ENCODE measurements around the gene PPP2R1B. TPM values are rescaled to one million over a fixed set of nuclear protein-coding genes. Genes with fewer than 3 reads are reported as not detected.

The PPP2R1B gene
- polyA plus RNA-seq, 2 of the 4 experiments (the other 2 are of a cell fraction) = 18.6 to 24.7 TPM

- TF ChIP-seq ELK1 (IDR thresholded peaks at IDR 0.05; ENCODE audit: low read depth, low read length) = no peak
- no peak for TF ChIP-seq KDM5A (IDR thresholded peaks at IDR 0.05)
- no peak for TF ChIP-seq HOXB13 (CRISPR knock-in tag; IDR thresholded peaks at IDR 0.05; ENCODE audit: low read depth)
- no peak for TF ChIP-seq MYC (IDR thresholded peaks at IDR 0.05; ENCODE audit: borderline replicate concordance, low read length)
- no peak for TF ChIP-seq TP53 (CRISPR knock-in tag; IDR thresholded peaks at IDR 0.05)
- no peak for TF ChIP-seq CHD4 (IDR thresholded peaks at IDR 0.05; ENCODE audit: borderline replicate concordance)
- TF ChIP-seq NFE2L2 (conservative IDR thresholded peaks at IDR 0.05; ENCODE audit: low read length) = no peak
- TF ChIP-seq CBX2 (IDR thresholded peaks at IDR 0.05; ENCODE audit: borderline replicate concordance, low read depth) = no peak
- no peak for TF ChIP-seq ATOH8 (CRISPR knock-in tag; IDR thresholded peaks at IDR 0.05; ENCODE audit: low read depth)
- FAIRE-seq (no peak), ATAC-seq (no peak), DNase-seq (ENCODE audit: low read depth in 1 of 2, low spot score in 1 of 2) (no peak)
- H3K4me1 ChIP-seq = peaks cover 9% of the 10 kb centered on the region; the same call in 2 of the 3 replicates
- ChIA-PET POLR2A (no interaction called here), CTCF (interaction anchor here (0.6 kb wide), 1 partner anchor 28 kb away, joined by 3 read pairs; no protein-coding TSS in a partner anchor)
- H3K27ac ChIP-seq = no peak overlapping the region
- H3K9me3 ChIP-seq = no peaks in the 10 kb centered on the region
- no peak overlapping the region for H3K4me2 ChIP-seq
- H3K4me3 ChIP-seq = no peak overlapping the region
- 87% methylated on average over 5 of the region's 5 CpGs for WGBS (ENCODE audit: missing lambda C conversion rate)
Observed at GRCh38 chr11:111702623-111703022, 63.6 kb downstream of the PPP2R1B start.

- no peak overlapping the region for H3K4me3 ChIP-seq
- no peak overlapping the region for H3K27ac ChIP-seq
- ChIA-PET CTCF (interaction anchor here (1.0 kb wide), 1 partner anchor 77 kb away, joined by 4 read pairs; no protein-coding TSS in a partner anchor), POLR2A (no interaction called here)
- no peaks in the 10 kb centered on the region for H3K9me3 ChIP-seq
- no peak overlapping the region for H3K4me2 ChIP-seq
- ATAC-seq (no peak), FAIRE-seq (no peak), DNase-seq (ENCODE audit: low read depth in 1 of 2, low spot score in 1 of 2) (no peak)
- 92% methylated on average over 1 of the region's 1 CpG for WGBS (ENCODE audit: missing lambda C conversion rate)
- TF ChIP-seq ELK1 (IDR thresholded peaks at IDR 0.05; ENCODE audit: low read depth, low read length) = no peak
- TF ChIP-seq JUN (IDR thresholded peaks at IDR 0.05) = no peak
- TF ChIP-seq KDM5A (IDR thresholded peaks at IDR 0.05) = no peak
- TF ChIP-seq FOSL2 (IDR thresholded peaks at IDR 0.05) = no peak
- TF ChIP-seq FOSL2 (CRISPR knock-in tag; IDR thresholded peaks at IDR 0.05) = no peak
- no peak for TF ChIP-seq FOXS1 (CRISPR knock-in tag; IDR thresholded peaks at IDR 0.05)
- TF ChIP-seq SREBF2 (IDR thresholded peaks at IDR 0.05) = no peak
- TF ChIP-seq NR3C1 (IDR thresholded peaks at IDR 0.05) = no peak
- no peak for TF ChIP-seq RAD21 (conservative IDR thresholded peaks at IDR 0.05 in 1 of 2, IDR thresholded peaks at IDR 0.05 in 1 of 2)
- no peak for TF ChIP-seq NFE2L2 (conservative IDR thresholded peaks at IDR 0.05; ENCODE audit: low read length)
- 0 out of 3 replicates have a peak, but pooled peaks cover 10% of the 10 kb centered on the region for H3K4me1 ChIP-seq
Observed at GRCh38 chr11:111700162-111700561, 66.0 kb downstream of the PPP2R1B start.

GRCh38 chr11:111699579-111700156 lies 66.5 kb downstream of the PPP2R1B start:
- ChIA-PET CTCF (interaction anchor here (1.0 kb wide), 1 partner anchor 78 kb away, joined by 4 read pairs; no protein-coding TSS in a partner anchor), POLR2A (no interaction called here)
- no peak for DNase-seq (ENCODE audit: low read depth in 1 of 2, low spot score in 1 of 2)
- H3K4me2 ChIP-seq = no peak overlapping the region
- no peak for ATAC-seq
- H3K4me3 ChIP-seq = no peak overlapping the region
- no peaks in the 10 kb centered on the region for H3K9me3 ChIP-seq
- TF ChIP-seq MAFK (IDR thresholded peaks at IDR 0.05; ENCODE audit: partially characterized antibody) = peak; percentile 48
- TF ChIP-seq HES2 (IDR thresholded peaks at IDR 0.05) = no peak
- no peak overlapping the region for H3K27ac ChIP-seq
- 77% methylated on average over 1 of the region's 1 CpG for WGBS (ENCODE audit: missing lambda C conversion rate)
- 0 out of 3 replicates have a peak, but pooled peaks cover 10% of the 10 kb centered on the region for H3K4me1 ChIP-seq
- no peak for FAIRE-seq

All from A549 (cell line).